Femur (tissue), 1 donor: ENCODE data around the gene DEFB124.
"Not testable (repeated sequence)": the region's sequence is repeated elsewhere in the genome, so short reads cannot be mapped to it uniquely, and the experiment has no call there.

Source experiments
- DNase-seq: peaks from one replicate; pipeline ENCODE4 v3.0.0-alpha.2; 2017

Gene DEFB124, protein sequence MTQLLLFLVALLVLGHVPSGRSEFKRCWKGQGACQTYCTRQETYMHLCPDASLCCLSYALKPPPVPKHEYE

DNA sequence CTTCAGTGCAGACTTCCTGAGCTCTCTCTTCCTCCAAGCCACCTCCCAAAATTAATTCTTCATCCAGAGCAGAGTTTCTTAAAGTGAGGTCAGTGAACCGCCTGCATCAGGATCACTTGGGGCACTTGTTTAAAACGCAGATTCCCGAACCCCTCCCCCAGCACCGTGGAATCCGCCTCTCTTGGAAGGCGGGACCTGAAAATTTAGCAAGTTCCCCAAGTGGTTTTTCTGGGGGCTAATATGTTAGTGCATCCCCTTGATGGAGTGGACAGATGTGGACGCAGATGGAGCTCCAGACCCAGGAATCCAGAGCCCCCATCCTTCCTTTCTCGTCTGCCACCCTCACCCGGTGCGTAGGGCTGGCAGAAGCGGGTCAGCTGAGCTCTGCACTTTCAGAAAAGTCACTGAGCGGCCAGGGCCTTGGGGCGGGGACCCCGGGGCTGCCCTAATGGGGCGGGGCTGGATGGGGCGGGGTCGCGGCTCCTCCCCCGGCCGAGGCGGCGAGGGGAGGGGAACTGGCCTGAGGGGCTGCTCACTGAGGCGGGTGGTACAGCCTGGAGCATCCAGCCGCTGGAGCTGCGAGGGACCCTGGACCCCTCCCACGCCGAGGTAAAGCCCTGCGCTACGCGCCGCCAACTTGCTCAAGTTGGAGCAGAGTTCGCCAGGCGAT, at the start of gene DEFB124, which contains the start of gene REM1:
TSS of gene DEFB124 (minus strand) at position 370 of the 670 bp plus-strand sequence. CDS start 2,114 bp downstream, outside the sequence.
TSS of gene REM1 (plus strand) at position 531 of the 670 bp plus-strand sequence. CDS start 1,158 bp downstream, outside the sequence.
- DNase-seq: peak; percentile 76

DNA sequence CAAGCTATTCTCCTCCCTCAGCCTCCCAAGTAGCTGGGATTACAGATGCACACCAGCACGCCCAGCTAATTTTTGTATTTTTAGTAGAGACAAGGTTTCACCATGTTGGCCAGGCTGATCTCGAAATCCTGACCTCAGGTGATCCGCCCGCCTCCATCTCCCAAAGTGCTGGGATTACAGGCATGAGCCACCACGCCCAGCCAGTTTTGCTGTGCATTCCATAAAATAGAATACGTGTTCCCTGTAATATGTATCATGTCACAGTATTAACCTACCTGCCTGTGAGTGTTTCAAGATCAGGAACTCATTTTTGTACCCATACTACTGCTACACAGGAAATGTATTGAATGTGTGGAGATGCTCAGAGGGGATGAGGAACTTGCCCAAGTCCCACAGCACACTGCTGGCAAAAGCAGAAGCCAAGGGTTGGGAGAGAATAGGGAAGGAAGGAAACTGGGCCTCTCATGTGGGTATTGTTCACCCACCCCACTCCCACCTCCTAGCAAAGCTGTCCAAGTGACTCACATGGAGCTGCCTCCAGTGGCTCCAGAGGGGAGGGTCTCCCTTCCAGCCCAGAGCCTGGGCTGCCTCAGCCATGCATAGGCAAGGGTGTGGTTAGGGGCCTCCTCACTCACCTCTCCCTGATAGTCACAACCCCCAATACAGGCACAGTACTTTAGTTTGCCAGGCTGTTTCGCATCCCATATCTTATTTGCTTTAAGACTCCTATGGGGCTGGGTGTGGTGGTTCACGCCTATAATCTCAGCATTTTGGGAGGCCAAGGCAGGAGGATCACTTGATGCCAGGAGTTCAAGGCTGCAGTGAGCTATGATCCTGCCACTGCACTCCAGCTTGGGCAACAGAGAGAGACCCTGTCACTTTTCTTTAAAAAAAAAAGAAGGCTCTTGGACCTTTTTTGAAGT, 48.7 kb upstream of the DEFB124 start:
- DNase-seq: no peak

DNA sequence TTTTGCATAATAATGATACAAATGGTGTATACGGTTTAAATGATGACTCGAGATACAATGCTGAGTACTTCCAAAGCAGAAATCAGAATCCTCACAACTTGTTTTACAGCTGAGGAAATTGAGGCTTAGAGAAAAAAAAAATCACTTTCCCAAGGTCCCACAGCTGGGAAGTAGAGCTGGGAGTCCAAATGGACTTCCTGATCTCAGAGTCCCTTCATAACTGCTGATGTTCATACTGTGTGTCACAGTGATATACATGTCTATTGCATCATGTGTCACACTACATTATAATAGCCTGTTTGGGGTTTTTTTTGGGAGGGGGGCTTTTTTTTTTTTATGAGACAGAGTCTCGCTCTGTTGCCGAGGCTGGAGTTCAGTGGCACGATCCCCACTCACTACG, 47.8 kb upstream of the DEFB124 start:
- no peak for DNase-seq

DNA sequence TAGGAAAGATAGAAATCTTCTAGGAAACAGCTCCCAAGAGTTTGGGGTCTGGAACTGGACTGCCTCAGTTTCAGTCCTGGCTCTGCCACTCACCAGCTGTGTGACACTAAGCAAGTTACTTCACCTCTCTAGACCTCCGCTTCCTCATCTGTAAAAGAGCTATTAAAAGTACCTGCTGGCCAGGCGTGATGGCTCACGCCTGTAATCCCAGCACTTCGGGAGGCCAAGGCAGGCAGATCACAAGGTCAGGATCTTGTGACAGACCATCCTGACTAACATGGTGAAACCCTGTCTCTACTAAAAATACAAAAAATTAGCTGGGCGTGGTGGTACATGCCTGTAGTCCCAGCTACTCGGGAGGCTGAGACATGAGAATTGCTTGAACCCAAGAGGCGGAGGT, 46.3 kb upstream of the DEFB124 start:
- DNase-seq: not testable (repeated sequence)

DNA sequence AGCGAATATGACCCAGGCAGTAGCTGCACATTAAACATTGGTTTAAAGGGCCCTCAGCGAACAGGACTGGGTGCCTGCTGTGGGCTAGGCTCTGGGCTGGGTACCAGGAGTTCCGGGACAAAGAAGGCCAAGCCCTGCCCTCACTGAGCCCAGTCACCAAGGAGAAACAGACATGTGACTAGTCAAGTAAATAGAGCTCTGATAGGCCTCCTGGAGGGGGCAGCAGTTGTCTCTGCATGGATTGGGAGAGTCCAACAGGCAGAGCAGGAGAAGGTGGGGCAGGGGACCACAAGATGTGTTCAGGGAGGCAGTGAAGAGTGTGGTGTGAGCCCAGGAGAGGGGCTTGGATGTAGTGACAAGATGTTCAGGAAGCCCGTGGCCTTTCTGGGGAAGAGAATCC, 42.4 kb upstream of the DEFB124 start:
- DNase-seq: peak; percentile 42

DNA sequence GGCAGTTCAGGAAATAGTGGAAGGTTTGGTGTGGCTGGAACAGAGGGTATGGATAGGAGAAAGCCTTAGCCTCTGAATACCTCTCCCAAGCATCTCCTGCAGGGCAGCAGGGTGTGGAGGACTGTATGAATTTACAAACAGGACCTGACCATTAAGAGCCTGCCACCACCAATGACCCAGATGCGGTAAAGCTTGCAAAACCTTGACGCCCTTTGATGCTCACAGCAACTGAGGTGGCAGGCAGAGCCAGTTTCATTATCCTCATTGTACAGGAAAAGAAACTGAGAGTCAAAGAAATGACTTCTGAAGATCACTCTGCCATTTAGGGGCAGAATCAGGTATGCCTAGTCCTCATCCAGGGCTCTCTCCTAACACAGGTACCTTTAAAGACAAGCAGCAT, 41.7 kb upstream of the DEFB124 start:
- DNase-seq: no peak

DNA sequence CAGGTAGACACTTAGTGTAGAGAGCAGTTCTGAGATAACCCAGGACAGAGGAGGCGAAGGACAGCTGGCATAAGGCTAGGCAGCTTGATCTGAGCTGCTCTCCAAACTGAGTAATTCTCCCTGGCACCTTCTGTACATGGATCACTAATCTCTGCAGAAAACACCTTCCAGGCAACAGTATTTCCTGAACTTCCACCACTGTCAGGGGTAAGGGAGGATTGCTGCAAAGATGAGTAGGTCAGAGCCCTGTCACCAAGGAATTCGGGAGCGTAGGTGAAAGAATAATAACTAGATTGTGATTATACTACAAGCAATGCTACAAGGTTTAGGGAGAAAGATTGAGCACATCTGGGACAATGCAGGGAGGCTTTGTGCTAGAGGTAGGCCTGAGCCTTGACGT, 41.2 kb upstream of the DEFB124 start:
- no peak for DNase-seq

DNA sequence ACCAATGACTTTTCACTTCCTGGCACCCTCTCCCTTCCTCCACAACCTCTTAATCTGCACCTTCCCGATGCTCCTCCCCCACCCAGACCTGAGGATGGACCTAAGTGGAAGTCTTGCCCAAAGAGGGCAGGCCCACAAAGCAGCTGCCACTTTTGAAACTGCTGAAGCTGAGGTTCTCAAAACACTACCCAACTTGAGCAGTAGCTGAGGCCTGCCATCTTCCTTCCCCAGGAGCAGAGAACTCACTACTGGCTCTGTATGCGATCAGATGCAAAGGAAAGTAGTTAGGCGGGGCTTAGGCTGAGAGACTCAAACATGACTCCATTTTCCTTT, 40.8 kb upstream of the DEFB124 start:
- DNase-seq: no peak

DNA sequence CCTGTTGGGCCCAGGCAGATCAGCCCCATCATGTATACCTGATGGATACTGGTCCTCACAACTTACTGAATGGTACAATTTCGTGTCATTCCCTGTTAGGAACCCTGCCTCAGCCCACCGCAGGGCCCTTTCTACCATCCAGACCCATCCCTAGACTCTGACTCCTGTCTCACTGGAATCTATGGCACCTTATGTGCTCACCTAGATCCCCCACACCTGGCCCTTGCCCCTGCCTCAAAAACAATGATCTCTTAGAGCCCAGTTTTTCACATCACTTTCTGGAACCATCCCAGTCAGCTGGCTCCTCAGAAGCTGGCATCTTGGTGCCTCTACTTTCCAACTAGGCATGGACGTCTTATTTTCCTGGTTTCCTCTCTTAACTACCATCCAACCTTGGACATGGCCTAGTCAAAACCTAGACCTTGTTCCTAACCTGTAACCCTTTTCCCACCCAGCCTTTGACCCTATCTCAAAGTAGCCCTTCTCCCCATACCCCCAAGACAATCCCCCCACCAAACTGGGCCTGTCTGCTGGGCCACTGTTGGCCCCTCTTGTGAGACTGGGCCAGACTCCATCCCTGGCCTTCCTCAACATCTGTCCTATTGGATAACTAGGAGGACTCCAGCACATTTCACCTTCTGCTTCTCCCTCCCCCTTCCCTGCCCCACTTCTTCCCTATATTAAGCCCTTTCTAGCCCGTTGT, 40.3 kb upstream of the DEFB124 start:
- DNase-seq: no peak

DNA sequence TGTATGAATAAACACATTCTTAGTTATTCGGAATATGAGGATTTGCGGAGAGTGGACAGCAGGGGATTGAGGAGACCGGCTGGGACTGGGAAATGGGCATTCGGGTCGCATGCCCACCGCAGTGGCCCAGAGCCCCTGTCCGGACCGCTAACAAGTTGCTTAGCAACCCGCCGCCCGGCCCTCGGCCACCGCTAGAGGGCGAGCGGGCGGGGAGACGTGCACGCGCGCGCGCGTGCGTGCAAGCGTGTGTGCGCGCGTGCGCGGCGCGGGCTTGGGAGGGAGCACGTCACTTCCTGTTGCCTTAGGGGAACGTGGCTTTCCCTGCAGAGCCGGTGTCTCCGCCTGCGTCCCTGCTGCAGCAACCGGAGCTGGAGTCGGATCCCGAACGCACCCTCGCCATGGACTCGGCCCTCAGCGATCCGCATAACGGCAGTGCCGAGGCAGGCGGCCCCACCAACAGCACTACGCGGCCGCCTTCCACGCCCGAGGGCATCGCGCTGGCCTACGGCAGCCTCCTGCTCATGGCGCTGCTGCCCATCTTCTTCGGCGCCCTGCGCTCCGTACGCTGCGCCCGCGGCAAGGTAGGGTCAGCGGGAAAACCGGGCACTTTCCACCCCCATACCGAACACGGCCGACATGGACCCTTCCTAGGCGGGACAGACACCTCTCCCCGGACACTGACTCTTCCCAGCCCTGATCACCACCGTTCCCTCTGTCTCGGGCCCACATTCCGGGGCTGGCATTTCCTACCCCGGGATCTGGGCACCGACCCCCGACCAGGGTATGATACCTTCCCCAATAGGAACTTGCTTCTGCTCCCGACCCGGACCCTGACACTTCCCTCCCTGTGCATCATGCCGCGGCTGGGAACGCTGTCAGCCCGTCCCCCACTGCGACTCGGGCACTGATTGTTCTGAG, 39.5 kb upstream of the DEFB124 start, which contains the start of gene HM13:
TSS of gene HM13 (plus strand) at position 289 of the 918 bp plus-strand sequence. CDS start at position 399, 110 bp downstream.
- peak; percentile 95 for DNase-seq

DNA sequence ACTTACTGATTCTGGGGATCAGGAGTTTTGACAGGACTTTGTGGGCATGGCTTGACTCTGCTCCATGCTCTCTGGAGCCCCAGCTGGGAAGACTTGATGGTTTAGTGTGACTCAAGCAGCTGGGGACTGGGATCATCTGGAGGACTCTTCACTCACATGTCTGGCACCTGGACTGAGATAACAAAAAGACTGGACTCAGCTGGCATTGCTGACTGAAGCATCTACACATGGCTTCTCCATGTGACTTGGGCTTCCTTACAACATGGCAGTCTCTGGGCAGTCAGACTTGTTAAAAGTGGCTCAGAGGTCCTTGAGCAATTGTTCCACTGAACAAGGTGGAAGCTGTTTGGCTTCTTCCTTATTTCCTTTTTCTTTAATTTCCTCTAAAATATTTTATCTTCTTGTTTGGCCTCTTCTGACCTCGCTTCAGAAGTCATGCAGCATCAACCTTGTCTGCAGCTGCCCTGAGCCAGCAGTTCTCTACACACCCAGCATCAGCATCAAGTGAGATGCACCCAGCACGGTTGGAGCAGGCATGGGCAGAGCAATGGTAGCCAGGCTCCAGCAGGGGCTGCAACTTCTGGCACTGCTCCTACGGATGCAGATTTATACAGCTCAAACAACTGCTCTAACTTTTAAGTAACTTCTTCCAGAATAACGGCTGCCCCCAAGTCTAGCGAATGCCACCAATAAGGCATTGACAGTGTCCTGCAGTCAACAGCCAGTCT, 33.8 kb upstream of the DEFB124 start:
- DNase-seq: no peak

DNA sequence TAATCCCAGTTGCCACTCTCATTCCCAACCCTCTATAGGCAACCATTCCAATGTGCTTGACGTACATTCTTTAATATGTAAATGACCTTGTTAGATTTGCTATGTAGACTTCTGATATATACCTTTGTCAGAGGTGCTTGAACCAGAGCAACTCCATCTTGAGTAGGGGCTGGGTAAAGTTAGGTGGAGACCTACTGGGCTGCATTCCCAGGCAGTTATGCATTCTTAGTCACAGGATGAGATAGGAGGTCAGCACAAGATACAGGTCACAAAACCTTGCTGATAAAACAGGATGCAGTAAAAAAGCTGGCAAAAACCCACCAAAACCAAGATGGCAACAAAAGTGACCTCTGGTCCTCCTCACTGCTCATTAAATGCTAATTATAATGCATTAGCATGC, 31.0 kb upstream of the DEFB124 start:
- DNase-seq: no peak

DNA sequence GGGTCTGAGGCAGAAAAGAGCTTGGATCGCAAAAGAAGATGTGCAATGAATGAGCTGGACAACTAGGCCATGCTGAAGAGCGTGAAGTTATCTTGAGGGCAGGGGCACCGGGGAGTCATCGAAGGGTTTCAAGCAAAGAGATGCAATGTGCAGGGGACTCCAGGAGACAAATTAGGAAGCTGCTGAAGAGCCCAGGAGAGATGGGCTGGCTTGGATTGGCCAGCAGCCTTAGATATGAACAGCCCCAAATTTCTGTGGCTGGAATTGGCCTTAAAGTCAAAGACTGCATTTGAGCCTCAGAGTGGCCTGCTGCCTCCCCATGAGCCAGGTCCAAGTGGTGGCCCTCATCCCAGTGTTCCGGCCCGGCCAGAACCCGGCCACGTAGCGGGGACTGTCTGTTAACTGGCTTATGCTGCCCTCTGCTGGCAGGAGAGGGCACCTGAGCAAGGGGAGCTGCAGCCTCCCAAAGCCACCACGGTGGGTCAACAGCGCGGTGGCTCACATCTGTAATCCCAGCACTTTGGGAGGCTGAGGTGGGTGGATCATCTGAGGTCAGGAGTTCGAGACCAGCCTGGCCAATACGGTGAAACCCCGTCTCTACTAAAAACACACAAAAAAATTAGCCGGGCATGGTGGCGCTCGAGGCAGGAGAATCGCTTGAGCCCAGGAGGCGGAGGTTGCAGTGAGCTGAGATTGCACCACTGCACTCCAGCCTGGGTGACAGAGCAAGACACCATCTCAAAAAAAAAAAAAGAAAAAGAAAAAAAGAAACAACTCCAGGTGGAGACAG, 28.2 kb upstream of the DEFB124 start:
- DNase-seq: peak; percentile 91

DNA sequence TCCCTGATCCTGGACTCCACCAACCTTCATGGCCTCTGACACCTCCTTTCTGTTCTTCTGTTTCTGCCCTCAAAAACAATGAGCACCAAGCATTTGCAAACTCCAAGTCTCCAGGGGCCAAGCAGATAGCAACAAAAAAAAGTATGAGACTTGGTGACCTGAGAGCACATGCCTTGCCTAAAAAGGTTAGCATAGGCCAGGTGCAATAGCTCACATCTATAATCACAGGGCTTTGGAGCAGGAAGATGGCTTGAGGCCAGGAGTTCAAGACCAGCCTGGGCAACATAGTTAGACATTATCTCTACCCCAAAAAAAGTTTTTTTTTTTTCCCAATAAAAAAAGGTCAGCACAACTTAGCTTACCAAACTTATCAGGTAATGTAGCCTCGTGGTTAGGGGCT, 25.6 kb upstream of the DEFB124 start:
- no peak for DNase-seq

DNA sequence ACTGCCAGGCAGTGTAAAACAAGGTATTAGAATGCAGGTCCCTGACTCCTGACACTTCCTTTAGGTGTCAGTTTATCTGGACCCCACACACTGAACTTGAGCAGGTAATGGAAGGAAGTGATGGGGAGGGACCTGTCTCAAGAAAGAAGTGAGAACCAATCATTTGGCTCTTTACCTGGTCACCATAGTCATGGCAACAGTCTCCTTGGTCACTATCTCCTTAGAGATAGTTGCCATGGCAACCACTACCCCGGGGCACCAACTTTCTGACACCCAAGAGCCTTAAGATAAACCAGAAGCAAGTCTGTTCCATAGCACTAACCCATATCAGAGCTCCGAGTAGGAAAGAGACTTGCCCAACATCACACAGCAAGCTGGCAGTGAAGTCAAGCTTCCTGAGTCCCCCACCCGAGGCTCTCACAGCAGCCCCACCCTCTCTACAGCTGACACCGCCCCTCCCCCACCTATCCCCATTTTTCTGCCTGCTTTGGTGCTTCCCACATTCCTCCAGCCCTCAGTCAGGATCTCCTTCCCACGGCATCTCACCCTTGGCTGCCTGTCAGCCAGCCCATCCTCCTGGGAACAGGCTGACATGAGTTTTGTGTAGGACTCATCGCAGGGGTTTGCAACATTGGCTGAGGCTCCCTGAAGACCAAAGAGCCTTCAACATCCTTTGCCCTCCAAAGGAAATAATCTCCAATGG, 23.1 kb upstream of the DEFB124 start:
- DNase-seq: no peak

DNA sequence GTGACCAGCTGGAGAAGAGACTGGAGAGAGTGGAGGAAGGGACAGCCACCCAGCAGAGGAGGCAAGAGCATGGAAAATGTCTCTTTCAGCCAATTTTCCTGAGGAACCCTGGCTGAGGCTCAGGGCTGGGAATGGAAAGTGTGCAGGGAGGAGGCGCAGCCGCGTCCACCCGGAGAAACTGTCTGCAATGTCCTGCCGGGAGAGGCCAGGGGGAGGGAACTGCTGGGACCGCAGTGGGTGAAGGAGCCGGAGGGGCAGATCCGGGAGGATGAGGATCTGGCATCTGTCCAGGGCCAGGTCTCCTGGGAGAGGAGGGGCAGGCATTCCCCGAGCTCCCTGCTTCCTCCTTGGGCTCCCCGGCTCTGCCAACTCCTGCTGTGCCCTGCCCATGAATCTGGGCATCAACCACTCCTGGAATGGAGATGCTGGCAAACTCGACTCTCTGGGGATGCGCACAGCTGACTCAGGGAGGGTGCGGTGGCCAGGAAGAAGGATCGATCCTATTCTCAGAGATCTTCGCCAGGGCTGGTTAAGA, 21.9 kb upstream of the DEFB124 start:
- DNase-seq: peak; percentile 91

DNA sequence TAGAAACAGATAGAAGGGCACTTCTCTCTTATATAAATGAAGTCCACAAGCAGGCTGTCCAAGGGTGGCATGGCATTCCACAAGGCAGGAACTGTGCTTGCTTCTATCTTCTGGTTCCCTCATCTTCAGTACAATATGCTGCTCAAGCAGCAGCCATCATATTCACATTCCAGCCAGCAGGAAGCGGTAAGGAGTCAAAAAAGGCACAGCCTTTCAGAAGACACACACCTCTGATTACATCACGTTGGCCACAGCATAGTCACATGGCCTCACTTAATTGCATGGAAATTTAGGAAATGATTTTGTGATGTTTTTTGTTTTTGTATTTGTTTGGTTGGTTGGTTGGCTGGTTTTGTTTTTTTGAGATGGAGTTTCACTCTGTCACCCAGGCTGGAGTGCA, 19.2 kb upstream of the DEFB124 start:
- no peak for DNase-seq

DNA sequence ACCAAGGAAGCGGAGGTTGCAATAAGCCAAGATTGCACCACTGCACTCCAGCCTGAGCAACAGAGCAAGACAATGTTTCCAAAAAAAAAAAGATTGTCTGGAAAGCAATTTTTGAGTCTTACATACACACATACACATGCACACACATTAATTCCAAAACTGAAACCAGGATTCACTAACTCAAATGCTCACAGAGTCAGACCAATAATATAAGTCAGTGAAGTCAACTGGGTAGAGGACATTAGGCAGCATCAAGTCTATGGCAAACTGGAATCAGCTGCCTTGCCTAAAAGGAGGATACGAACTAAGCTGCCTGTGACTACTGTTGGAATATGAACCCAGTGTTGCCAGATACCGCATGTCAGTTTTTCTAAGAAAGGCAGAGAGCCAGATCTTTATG, 15.8 kb upstream of the DEFB124 start:
- DNase-seq: no peak

DNA sequence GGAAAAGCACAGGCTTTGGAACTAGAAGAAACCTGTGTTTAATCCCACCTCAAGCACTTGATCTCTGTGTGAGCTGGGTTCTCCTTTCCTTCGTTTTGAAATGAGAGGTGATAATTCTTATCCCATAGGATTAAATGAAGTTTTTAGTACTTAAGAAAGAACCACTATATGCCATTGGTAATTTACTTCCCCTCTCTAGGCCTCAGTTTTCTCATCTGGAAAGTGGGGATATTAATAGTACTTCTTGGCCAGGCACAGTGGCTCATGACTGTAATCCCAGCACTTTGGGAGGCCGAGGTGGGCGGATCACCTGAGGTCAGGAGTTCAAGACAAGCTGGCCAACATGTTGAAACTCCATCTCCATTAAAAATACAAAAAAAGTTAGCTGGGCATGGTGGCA, 14.2 kb upstream of the DEFB124 start:
- no peak for DNase-seq

DNA sequence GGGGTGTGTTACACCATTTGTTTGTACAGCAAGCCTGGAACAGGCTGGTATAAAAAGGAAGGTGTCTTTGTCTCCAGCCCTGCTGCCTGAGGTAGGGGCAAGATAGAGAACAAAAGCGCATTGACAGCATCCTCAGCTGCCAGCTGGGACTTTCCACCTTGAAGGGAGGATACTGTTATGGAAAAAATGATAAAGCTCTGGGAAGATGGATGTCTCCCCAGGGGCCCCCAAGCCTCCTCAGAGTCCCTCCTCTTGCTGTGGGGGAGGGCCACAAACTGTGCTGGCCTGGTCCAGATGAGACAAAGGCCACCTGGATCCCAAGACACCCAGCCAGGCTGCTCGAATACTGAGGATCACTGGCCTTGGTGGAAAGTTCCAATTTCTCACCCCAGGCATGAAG, 13.2 kb upstream of the DEFB124 start:
- DNase-seq: no peak
